ENCODE data around the gene RFLNA. TPM values are rescaled to one million over a fixed set of nuclear protein-coding genes. Genes with fewer than 3 reads are reported as not detected.

The RFLNA gene
- total RNA-seq, 1 experiment from 2014 or later = 10.6 TPM

GRCh38 chr12:124277394-124278241 lies 17.3 kb upstream of the RFLNA start:
- Mint-ChIP-seq H3K27ac (no peak overlapping the region), H3K4me3 (no peak overlapping the region), H3K36me3 (ENCODE audit: insufficient read depth in 1 of 3, low read depth in 3 of 3) (peaks cover 0 to 4% (median 0%) of the 10 kb centered on the region in 3 experiments; a peak in 2 of 7 replicates), H3K9me3 (no peaks in the 10 kb centered on the region; a peak in 2 of 5 replicates), H3K27me3 (ENCODE audit: low read depth) (peaks cover 19% of the 10 kb centered on the region), H3K4me1 (peaks cover 20 to 23% of the 10 kb centered on the region in 2 experiments)
- Histone ChIP-seq H3K23me2 (ENCODE audit: insufficient read length, low read depth, low read length, poor library complexity, severe bottlenecking) (no peaks in the 10 kb centered on the region), H2BK15ac (ENCODE audit: low read depth, low read length) (no peak overlapping the region), H3K4ac (ENCODE audit: low read depth, low read length) (no peak overlapping the region), H3T11ph (ENCODE audit: low read length) (no peak overlapping the region), H3K27me3 (ENCODE audit: insufficient read depth, low read length) (no peaks in the 10 kb centered on the region; the same call in 1 of the 2 replicates), H2AK5ac (ENCODE audit: insufficient read length, low read length) (no peak overlapping the region), H3K79me2 (ENCODE audit: insufficient read depth, low read length) (no peaks in the 10 kb centered on the region), H3K27ac (ENCODE audit: insufficient read length, low read depth, low read length) (no peak overlapping the region), H3K14ac (ENCODE audit: insufficient read depth, low read length) (no peak overlapping the region), H2BK120ac (ENCODE audit: low read depth, low read length, poor library complexity, severe bottlenecking) (no peak overlapping the region), H3K79me1 (ENCODE audit: insufficient read depth, low read depth, low read length, poor library complexity, severe bottlenecking) (no peaks in the 10 kb centered on the region), H4K20me1 (ENCODE audit: control insufficient read depth, insufficient read depth, insufficient read length) (no peaks in the 10 kb centered on the region), H3K9ac (ENCODE audit: extremely low read depth, insufficient read length, low read length) (no peak overlapping the region), H2BK5ac (ENCODE audit: insufficient read length, low read length) (no peak overlapping the region), H2BK12ac (ENCODE audit: insufficient read length, low read depth, low read length) (no peak overlapping the region), H4K5ac (ENCODE audit: insufficient read length, low read depth, low read length) (no peak overlapping the region), H3K4me1 (ENCODE audit: insufficient read depth, low read length) (peaks cover 5% of the 10 kb centered on the region; the same call in 1 of the 2 replicates), H3K18ac (ENCODE audit: insufficient read length, low read depth, low read length) (no peak overlapping the region), H2BK20ac (ENCODE audit: low read depth, low read length, poor library complexity, severe bottlenecking) (no peak overlapping the region), H3K23ac (ENCODE audit: insufficient read length, low read depth, low read length) (no peak overlapping the region), H4K91ac (ENCODE audit: insufficient read length, low read depth, low read length) (no peak overlapping the region), H3K9me3 (ENCODE audit: control insufficient read depth, low read depth, low read length) (no peaks in the 10 kb centered on the region), H2AFZ (ENCODE audit: low read length) (no peak overlapping the region), H4K8ac (replicated peaks; ENCODE audit: insufficient read length, low read depth, low read length) (no peak overlapping the region), H3K4me2 (ENCODE audit: insufficient read depth, insufficient read length, low read length) (no peak overlapping the region), H3K56ac (ENCODE audit: insufficient read length, low read depth, low read length) (no peak overlapping the region)
- DNase-seq = no peak
- WGBS (ENCODE audit: extremely low coverage, insufficient read length, low lambda C conversion rate) = no CpG with 5 or more reads among the region's 16 CpGs
- no peak for TF ChIP-seq CTCF (conservative IDR thresholded peaks at IDR 0.05)
